Mammary epithelial cell (primary cell): ENCODE results near the gene TTC39A.

ENCODE experiments used
- EZH2 ChIP-seq: IDR thresholded peaks from 2 replicates; pipeline ENCODE4 v1.6.1; 2012; ENCODE audit warnings: low read length, inconsistent platforms, borderline replicate concordance
- TF ChIP-seq, protein P1 (sequence below), 2 donors: IDR thresholded peaks in 1 of 2; conservative IDR thresholded peaks in 1 of 2; 2 replicates each; pipeline ENCODE4 v1.5.1; 2011 to 2012; ENCODE audit warnings: inconsistent platforms in 2 of 2, low read length in 2 of 2, mild to moderate bottlenecking in 2 of 2, control low read depth in 1 of 2, low read depth in 1 of 2; ENCODE audit not compliant: insufficient read depth in 1 of 2; ENCODE audit errors: extremely low read depth in 1 of 2

DNA sequence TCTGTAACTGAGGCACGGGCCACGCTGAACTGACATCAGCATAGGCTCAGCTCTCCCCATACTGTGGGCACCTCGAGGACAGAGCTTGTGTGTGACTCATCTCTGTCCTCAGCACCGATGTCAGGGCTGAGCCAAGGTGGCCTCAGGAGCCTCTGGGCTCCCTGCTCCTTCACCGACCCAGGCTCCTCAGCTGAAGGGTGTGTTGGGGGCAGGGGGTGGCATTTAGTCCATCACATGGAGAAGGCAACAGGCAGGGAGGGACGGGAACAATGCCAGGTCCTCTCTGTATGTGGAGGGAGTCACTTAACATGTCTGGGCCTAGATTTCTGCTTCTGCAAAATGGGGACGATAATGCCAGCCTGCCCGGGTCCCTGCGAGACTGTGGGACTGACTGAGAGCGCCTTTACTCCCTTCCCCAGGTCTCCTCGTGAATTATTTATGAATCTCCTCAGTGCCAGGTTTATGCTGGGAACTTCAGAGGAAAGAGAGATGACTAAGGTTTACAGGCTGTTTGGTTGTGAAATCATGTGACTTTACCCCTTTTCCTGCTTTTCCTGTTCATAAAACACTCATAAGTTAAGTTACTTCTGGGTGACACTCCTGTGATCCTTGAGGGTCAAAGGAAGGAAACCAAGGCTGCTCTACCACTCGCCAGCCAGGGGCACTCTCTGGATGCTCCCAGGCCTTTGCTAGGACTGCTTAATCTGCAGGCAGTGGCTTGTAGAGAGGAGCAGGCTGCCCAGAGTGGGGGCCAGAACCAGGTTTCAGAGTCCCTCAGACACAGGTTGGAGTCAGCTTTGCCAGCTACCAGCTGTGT, 16.2 kb downstream of the TTC39A start:
- TF ChIP-seq, protein P1, sequence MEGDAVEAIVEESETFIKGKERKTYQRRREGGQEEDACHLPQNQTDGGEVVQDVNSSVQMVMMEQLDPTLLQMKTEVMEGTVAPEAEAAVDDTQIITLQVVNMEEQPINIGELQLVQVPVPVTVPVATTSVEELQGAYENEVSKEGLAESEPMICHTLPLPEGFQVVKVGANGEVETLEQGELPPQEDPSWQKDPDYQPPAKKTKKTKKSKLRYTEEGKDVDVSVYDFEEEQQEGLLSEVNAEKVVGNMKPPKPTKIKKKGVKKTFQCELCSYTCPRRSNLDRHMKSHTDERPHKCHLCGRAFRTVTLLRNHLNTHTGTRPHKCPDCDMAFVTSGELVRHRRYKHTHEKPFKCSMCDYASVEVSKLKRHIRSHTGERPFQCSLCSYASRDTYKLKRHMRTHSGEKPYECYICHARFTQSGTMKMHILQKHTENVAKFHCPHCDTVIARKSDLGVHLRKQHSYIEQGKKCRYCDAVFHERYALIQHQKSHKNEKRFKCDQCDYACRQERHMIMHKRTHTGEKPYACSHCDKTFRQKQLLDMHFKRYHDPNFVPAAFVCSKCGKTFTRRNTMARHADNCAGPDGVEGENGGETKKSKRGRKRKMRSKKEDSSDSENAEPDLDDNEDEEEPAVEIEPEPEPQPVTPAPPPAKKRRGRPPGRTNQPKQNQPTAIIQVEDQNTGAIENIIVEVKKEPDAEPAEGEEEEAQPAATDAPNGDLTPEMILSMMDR (conservative IDR thresholded peaks at IDR 0.05 in 1 of 2, IDR thresholded peaks at IDR 0.05 in 1 of 2; ENCODE audit: extremely low read depth in 1 of 2, insufficient read depth in 1 of 2, low read depth in 1 of 2, low read length in 2 of 2) = no peak
- TF ChIP-seq EZH2 = no peak
